Fibroblast of villous mesenchyme (primary cell): ENCODE data around the gene DNAH11. TPM values are rescaled to one million over a fixed set of nuclear protein-coding genes. Genes with fewer than 3 reads are reported as not detected.
"Not testable (repeated sequence)": the region's sequence is repeated elsewhere in the genome, so short reads cannot be mapped to it uniquely, and the experiment has no call there.

Experiments
- DNase-seq: peaks from one replicate; pipeline ENCODE4 v3.0.0-alpha.2; 2010; ENCODE audit warnings: low read depth
- H3K4me3 ChIP-seq: 2 replicates; pipeline ENCODE4 v1.5.1; 2011; ENCODE audit warnings: low read depth, mild to moderate bottlenecking, low read length
- CTCF ChIP-seq: IDR thresholded peaks from 2 replicates; pipeline ENCODE4 v1.5.1; 2012; ENCODE audit warnings: low read depth, mild to moderate bottlenecking, low read length; ENCODE audit not compliant: insufficient read depth
- total RNA-seq: library from RNA; depleted of rRNA; stranded (reverse); fragments of >200 nt; gene quantifications from 2 replicates; pipeline ENCODE4 v1.2.3, GENCODE V29; 2012

Gene DNAH11
- total RNA-seq, 1 donor: under 0.01 TPM

DNA sequence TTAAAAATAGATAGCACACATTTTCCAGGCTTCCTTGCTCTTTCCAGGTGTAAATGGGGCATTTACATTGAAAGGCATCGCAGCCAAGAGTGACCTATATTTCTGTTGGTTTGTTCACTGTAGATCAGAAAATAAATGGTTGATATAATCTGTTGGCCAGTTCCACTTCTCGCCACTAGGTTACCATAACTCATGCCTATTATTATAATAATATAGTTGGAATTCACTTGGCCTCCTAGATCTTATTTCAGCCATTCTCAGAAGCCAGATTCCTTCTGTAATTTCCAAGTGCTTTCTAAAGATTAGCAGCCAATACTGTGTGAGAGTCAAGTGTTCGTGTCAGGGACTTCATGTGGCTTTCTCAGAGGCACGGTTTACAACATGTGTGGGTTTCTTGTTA lies 179.5 kb downstream of the DNAH11 start:
- no peak for DNase-seq
- H3K4me3 ChIP-seq: no peak overlapping the region
- peak; percentile 17 for TF ChIP-seq CTCF

DNA sequence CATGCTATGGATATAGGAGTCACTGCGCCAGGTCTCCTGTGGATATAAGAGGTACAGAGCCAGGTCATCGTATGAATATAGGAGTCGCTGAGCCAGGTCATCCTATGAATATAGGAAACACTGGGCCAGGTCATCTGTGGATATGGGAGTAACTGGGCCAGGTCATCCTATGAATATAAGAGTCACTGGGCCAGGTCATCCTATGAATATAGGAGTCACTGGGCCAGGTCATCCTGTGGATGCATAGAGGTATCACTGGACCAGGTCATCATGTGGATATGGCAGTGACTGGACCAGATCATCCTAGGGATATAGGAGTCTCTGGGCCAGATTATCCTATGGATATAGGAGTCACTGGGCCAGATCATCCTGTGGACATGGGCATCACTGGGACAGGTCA lies 181.7 kb downstream of the DNAH11 start:
- no peak for TF ChIP-seq CTCF

GRCh38 chr7:21730399-21730798 lies 187.6 kb downstream of the DNAH11 start:
- no peak overlapping the region for H3K4me3 ChIP-seq
- no peak for DNase-seq
- no peak for TF ChIP-seq CTCF

More for the DNA sequence above, 181.7 kb downstream of the DNAH11 start:
- no peak overlapping the region for H3K4me3 ChIP-seq
- no peak for DNase-seq

DNA sequence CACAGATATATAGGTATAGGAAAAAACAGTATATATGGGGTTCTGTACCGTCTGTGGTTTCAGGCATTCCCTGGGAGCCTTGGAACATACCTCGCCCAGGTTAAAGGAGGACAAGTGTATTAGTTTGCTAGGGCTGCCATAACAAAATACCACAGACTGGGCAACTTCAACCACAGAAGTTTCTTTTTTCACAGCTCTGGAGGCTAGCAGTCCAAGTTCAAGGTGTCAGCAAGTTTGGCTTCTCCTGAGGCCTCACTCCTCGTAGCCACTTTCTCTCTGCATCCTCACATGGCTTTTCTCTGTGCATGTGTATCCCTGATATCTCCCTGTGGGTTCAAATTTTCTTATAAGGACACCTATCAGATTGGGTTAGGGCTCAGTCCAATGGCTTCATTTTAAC lies 189.1 kb downstream of the DNAH11 start:
- no peak overlapping the region for H3K4me3 ChIP-seq
- TF ChIP-seq CTCF: no peak
- DNase-seq: no peak

DNA sequence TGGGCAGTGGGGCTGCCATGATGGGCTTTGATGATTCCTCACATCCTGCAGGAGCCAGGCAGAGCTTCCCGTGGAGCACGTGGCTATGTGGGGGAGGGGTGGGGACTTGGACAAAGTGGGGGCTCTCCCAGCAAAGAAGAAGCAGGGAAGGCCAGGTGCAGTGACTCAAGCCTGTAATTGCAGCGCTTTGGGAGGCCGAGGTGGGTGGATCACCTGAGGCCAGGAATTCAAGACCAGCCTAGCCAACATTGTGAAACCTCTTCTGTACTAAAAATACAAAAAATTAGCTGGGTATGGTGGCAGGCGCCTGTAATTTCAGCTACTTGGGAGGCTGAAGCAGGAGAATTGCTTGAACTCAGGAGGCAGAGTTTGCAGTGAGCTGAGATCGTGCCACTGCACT lies 190.1 kb downstream of the DNAH11 start:
- not testable (repeated sequence) for DNase-seq, H3K4me3 ChIP-seq

DNA sequence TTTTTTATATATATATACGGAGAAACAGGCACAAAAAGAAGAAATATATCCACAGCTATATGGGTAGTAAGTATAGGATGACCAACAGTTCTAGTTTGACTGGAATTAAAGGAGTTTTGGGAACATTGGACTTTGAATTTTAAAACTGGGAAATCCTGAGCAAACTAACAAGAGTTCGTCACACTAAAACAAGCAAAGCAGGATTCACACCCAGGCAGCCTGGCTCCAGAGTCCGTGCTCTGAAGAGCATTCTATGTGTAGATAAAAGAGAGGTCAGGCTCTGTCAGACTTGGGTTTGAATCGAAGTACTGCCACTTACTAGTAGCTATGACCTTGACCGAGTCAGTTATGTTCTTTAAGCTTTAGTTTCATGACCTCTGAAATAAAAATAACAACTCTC lies 191.0 kb downstream of the DNAH11 start:
- no peak for DNase-seq
- no peak overlapping the region for H3K4me3 ChIP-seq
- no peak for TF ChIP-seq CTCF

GRCh38 chr7:21743493-21743892 lies 200.7 kb downstream of the DNAH11 start:
- no peak for DNase-seq
- no peak overlapping the region for H3K4me3 ChIP-seq
- no peak for TF ChIP-seq CTCF
